HK-2 (cell line): Measurements from ENCODE around the gene SCLY.
"Not testable (repeated sequence)": the region's sequence is repeated elsewhere in the genome, so short reads cannot be mapped to it uniquely, and the experiment has no call there.

Experiments
- DNase-seq: peaks from one replicate; pipeline ENCODE4 v3.0.0-alpha.2; 2018; ENCODE audit not compliant: unreplicated experiment

The SCLY gene

GRCh38 chr2:238040918-238041317 lies 19.9 kb upstream of the SCLY start:
- DNase-seq = no peak

GRCh38 chr2:238042090-238042489 lies 18.7 kb upstream of the SCLY start:
- DNase-seq = no peak

GRCh38 chr2:238042849-238043584 lies 17.8 kb upstream of the SCLY start:
- DNase-seq = no peak

GRCh38 chr2:238043851-238044250 lies 16.9 kb upstream of the SCLY start:
- no peak for DNase-seq

GRCh38 chr2:238045575-238045974 lies 15.2 kb upstream of the SCLY start:
- no peak for DNase-seq

- DNase-seq = no peak
Measured at GRCh38 chr2:238046725-238047270, 14.0 kb upstream of the SCLY start.

GRCh38 chr2:238053191-238053776 lies 7.5 kb upstream of the SCLY start:
- DNase-seq = no peak

GRCh38 chr2:238055841-238056240 lies 5.0 kb upstream of the SCLY start:
- no peak for DNase-seq

- not testable (repeated sequence) for DNase-seq
Measured at GRCh38 chr2:238057696-238058575, 2.9 kb upstream of the SCLY start.

GRCh38 chr2:238059505-238059904 lies 1.3 kb upstream of the SCLY start:
- no peak for DNase-seq

GRCh38 chr2:238060096-238060541 lies 682 bp upstream of the SCLY start:
- DNase-seq = no peak

GRCh38 chr2:238061315-238062202 lies 758 bp downstream of the SCLY start:
- DNase-seq = peak; percentile 56

- no peak for DNase-seq
Measured at GRCh38 chr2:238063414-238064189, 2.8 kb downstream of the SCLY start.

- peak; percentile 10 for DNase-seq
Measured at GRCh38 chr2:238064376-238064775, 3.6 kb downstream of the SCLY start.

- no peak for DNase-seq
Measured at GRCh38 chr2:238065071-238065846, 4.5 kb downstream of the SCLY start.

GRCh38 chr2:238066218-238066617 lies 5.4 kb downstream of the SCLY start:
- DNase-seq = no peak

- DNase-seq = not testable (repeated sequence)
Measured at GRCh38 chr2:238066718-238067117, 5.9 kb downstream of the SCLY start.

- no peak for DNase-seq
Measured at GRCh38 chr2:238067939-238068338, 7.1 kb downstream of the SCLY start.

GRCh38 chr2:238069021-238069709 lies 8.4 kb downstream of the SCLY start:
- no peak for DNase-seq
